GM10248 (cell line): Measurements from ENCODE around the gene VPS9D1.

Experiments
- CTCF ChIA-PET: fragments of 300-600 bp; sonication (Branson Sonifier 250); formaldehyde crosslinking; extraction: SDS; loops from one replicate; lab custom pipeline; 2021; ENCODE audit warnings: antibody characterized with exemption; lab: Yijun Ruan, JAX
- POLR2A ChIA-PET: fragments of 350-650 bp; sonication (Branson Sonifier 250); formaldehyde crosslinking; extraction: SDS; loops from one replicate; lab custom pipeline; 2020; ENCODE audit warnings: antibody characterized with exemption; lab: Yijun Ruan, JAX
- DNase-seq: peaks from one replicate; pipeline ENCODE4 v3.0.0; 2012; ENCODE audit errors: extremely low spot score
- CTCF ChIP-seq: IDR thresholded peaks from 2 replicates; pipeline ENCODE4 v1.5.1; 2012; ENCODE audit warnings: mild to moderate bottlenecking, low read depth; ENCODE audit errors: extremely low read depth, missing control alignments, control extremely low read depth

VPS9D1 gene

GRCh38 chr16:89710709-89711564 lies 9.8 kb downstream of the VPS9D1 start:
- no peak for DNase-seq
- ChIA-PET CTCF (interaction anchor here (2.3 to 7.4 kb wide), 3 partner anchors 11 to 150 kb away, joined by 17 to 115 read pairs (median 24); partner anchors contain the start of gene SPATA2L), POLR2A (interaction anchor here (0.6 to 0.9 kb wide), 2 partner anchors 13 to 52 kb away, joined by 3 to 7 read pairs; no protein-coding TSS in a partner anchor)
- TF ChIP-seq CTCF, result no peak

- POLR2A ChIA-PET, result no interaction called here
- CTCF ChIA-PET, result interaction anchor here (1.6 to 7.4 kb wide), 4 partner anchors 10 to 200 kb away, joined by 4 to 115 read pairs (median 20); partner anchors contain the start of gene SPATA2L
- TF ChIP-seq CTCF, result no peak
- no peak for DNase-seq
These were observed 10.8 kb downstream of the VPS9D1 start for GRCh38 chr16:89709716-89710432.

GRCh38 chr16:89709166-89709565 lies 11.5 kb downstream of the VPS9D1 start:
- ChIA-PET CTCF (interaction anchor here (1.6 to 7.4 kb wide), 4 partner anchors 9 to 201 kb away, joined by 4 to 115 read pairs (median 20); partner anchors contain the start of gene SPATA2L), POLR2A (no interaction called here)
- TF ChIP-seq CTCF, result no peak
- DNase-seq, result no peak

GRCh38 chr16:89708481-89708931 lies 12.2 kb downstream of the VPS9D1 start:
- no peak for DNase-seq
- CTCF ChIA-PET, result interaction anchor here (1.0 to 7.4 kb wide), 6 partner anchors 8 to 202 kb away, joined by 3 to 115 read pairs (median 10); partner anchors contain the start of gene SPATA2L
- no peak for TF ChIP-seq CTCF
- POLR2A ChIA-PET, result no interaction called here

- no peak for DNase-seq
- CTCF ChIA-PET, result interaction anchor here (0.5 to 7.4 kb wide), 8 partner anchors 8 to 153 kb away, joined by 3 to 115 read pairs (median 14); partner anchors contain the start of gene SPATA2L
- no peak for TF ChIP-seq CTCF
- POLR2A ChIA-PET, result no interaction called here
These were observed 13.0 kb downstream of the VPS9D1 start for GRCh38 chr16:89707695-89708094.

- no peak for DNase-seq
- ChIA-PET POLR2A (interaction anchor here (0.6 kb wide), 1 partner anchor 201 kb away, joined by 3 read pairs; no protein-coding TSS in a partner anchor), CTCF (interaction anchor here (0.8 to 7.4 kb wide), 30 partner anchors 9 to 314 kb away, joined by 3 to 115 read pairs (median 4); partner anchors contain the start of genes CDK10, FANCA, MC1R and TCF25)
- TF ChIP-seq CTCF, result no peak
These were observed 14.0 kb downstream of the VPS9D1 start for GRCh38 chr16:89706518-89707260.
